ENCODE data around the gene RRAS2.
"Not testable (repeated sequence)": the region's sequence is repeated elsewhere in the genome, so short reads cannot be mapped to it uniquely, and the experiment has no call there.

The RRAS2 gene

DNA sequence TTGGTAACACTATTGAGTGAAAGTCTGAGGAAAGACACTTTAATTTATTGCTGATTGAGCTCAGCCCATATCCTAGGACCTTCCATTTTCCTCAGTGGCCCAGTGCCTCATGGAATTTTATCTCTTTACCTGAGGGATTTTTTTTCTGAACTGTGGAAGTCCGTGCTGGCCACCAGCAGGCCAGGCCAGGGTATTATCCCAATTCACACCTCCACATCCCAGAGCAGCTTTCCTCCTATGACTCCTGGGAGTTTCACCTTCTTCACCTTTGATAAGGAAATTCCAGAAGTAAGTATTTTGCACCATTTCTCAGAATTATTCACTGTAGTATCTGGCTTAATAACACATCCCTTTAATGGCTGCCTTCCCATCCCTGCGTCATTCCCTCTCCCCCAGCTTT is 13.0 kb upstream of the RRAS2 start:
- DNase-seq (ENCODE audit: low read depth, low spot score) = no peak

GRCh38 chr11:14371249-14371648 is 12.3 kb upstream of the RRAS2 start:
- DNase-seq (ENCODE audit: low read depth, low spot score) = no peak

GRCh38 chr11:14370496-14370895 is 11.5 kb upstream of the RRAS2 start:
- DNase-seq (ENCODE audit: low read depth, low spot score) = no peak

GRCh38 chr11:14369598-14369997 is 10.6 kb upstream of the RRAS2 start:
- no peak for DNase-seq (ENCODE audit: low read depth, low spot score)

DNA sequence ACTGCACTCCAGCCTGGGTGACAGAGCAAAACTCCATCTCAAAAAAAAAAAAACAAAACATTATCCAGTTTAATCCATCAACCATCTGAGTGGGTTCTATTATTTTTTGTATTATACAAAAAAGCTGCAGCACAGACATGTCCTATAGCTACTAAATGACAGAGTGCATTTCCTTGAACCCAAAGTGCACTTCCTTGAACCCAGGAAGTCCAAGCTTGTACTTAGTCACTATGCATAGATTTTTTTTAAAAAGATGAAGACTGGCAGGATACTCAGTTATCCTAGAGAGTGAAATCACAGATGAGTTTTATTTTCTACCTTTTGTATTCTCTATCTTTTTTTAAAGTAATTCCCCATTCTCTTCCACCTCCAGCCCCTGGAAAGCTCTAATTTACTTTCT is 8.0 kb upstream of the RRAS2 start:
- no peak for DNase-seq (ENCODE audit: low read depth, low spot score)

- no peak for DNase-seq (ENCODE audit: low read depth, low spot score)
Observed at GRCh38 chr11:14364322-14364721, 5.3 kb upstream of the RRAS2 start.

DNA sequence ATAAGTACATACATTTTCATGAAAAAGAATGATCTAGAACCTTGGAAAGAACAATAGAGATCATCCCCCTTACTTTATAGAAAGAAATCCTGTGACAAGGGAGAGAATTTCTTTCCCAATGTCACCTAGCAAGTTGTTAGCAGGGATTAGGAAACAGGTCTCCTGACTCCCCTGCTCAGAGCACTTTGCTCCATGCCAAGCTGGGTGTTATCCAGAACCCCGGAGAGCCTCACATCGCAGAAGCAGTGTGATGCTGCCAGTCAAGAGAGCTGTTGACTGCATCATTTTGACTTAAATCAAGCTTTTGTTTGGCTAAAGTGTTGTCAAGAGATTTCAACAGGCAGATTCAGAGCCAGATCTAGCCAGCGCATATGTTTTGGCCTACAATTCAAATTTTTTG is 3.6 kb upstream of the RRAS2 start:
- no peak for DNase-seq (ENCODE audit: low read depth, low spot score)

GRCh38 chr11:14361951-14362350 is 3.0 kb upstream of the RRAS2 start:
- no peak for DNase-seq (ENCODE audit: low read depth, low spot score)

DNA sequence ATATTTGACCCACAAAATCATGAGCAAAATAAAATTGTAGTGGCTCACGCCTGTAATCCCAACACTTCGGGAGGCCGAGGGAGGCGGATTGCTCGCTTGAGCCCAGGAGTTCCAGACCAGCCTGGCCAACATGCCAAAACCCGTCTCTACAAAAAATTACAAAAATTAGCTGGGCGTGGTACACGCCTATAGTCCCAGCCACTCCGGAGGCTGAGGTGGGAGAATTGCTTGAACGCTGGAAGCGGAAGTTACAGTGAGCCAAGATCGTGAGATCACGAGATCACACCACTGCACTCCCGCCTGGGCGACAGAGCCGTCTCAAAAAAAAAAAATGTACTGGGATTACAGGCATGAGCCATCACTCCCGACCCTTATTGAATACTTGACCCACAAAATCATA is 2.0 kb upstream of the RRAS2 start:
- DNase-seq (ENCODE audit: low read depth, low spot score) = no peak

- DNase-seq (ENCODE audit: low read depth, low spot score) = no peak
Observed at GRCh38 chr11:14359501-14360031, 583 bp upstream of the RRAS2 start.

DNA sequence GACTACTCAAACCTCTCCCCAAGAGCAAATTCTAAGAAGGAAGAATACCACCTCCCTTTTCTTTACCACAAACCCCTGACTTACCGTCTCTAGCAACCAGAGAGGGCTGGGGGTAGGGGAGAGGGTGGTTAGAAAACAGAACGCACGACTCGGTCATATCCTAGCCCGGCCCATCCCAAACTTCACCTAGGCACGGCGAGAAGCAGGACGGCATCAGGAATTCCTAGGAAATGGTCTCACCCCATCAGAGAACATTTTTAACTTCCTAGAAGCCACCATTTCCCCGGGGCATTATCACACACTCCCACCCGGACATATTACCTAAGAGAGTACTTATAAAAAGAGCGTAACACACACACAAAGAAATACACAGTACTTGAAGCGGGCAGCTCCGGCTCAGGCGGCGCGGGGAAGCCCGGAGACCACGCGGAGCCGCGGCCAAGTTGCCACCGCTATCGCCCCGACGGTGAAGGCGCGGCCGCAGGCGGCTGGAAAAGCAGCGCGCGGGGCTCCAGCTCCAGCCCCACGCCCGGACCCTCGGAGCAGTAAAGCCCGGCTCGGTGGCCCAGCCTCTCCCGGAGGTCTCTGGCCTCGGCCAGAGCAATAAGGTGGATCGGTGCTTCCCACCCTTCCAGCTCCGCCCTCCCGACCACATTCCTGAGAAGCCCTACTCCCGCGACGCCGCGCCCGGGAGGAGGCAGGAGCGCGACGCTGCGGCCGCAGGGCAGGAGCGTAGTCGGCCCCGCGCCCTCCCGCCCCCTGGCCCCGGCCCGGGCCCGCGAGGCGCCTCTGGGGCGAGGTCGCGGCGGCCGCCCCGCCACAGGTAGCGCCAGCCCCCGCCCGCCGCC is 878 bp downstream of the RRAS2 start:
- DNase-seq (ENCODE audit: low read depth, low spot score) = no peak

DNA sequence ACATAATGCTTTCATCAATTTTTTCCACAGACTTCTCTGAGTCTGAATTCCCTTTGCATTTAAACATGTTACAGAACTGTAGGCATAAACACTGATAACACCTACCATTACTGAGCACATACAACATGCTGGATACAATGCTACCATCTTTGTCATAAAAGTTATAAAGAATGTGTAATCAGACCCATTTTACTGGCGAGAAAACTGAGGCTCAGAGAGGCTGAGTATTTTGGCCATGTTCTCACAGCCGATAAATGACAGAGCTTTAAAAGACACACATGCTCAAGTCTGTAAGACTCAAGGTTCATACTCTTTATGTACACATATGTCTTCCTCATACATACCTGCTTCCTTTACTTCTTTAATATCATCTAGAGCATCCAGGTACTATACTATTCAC is 2.6 kb downstream of the RRAS2 start:
- no peak for DNase-seq (ENCODE audit: low read depth, low spot score)

GRCh38 chr11:14354604-14355003 is 4.4 kb downstream of the RRAS2 start:
- not testable (repeated sequence) for DNase-seq (ENCODE audit: low read depth, low spot score)

- DNase-seq (ENCODE audit: low read depth, low spot score) = no peak
Observed at GRCh38 chr11:14350716-14351238, 8.2 kb downstream of the RRAS2 start.

- DNase-seq (ENCODE audit: low read depth, low spot score) = no peak
Observed at GRCh38 chr11:14350215-14350614, 8.8 kb downstream of the RRAS2 start.

DNA sequence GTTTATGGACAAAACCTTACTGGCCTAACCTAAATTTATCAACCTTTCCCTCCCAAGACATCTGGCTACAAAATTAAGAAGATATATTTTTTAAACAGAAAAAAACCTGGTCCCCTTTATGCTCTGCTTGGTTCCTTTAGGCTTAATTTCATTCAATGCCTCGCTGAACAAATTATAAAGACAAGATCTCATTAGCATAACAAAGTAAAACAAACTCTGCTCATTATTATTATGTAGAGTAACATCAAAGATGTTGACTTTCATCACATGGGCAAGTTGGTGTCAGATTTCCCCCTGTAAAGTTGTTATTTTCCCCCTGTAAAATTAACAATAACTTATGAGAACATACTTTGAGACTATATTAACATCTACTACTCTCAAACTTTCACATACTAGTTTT is 11.0 kb downstream of the RRAS2 start:
- DNase-seq (ENCODE audit: low read depth, low spot score) = no peak

GRCh38 chr11:14347494-14347893 is 11.5 kb downstream of the RRAS2 start:
- DNase-seq (ENCODE audit: low read depth, low spot score) = no peak

DNA sequence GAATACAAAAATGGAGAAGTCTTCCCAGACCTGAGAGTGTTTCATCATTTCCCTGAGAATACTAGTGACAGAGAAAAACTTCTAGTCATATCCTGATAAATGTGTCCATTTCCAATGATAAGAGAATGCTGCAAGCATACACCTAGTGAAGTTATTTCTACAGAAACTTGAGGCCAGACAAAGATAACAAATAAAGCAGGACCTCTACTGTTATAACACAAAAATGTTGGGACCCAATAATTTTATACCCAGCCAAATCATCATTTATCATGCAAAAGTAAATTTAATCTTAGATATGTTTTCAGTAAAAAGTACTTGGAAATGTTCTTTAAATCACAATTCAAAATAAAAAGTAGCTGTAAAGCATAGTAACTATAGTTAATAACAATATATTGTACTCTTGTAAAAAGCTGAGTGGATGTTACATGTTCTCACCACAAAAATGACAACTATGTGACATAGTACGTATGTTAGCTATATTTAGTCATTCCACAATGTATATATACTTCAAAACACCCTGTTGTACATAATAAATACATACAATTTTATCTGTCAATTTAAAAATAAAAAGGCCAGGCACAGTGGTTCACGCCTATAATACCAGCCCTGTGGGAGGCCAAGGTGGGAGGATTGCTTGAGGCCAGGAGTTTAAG is 12.6 kb downstream of the RRAS2 start:
- no peak for DNase-seq (ENCODE audit: low read depth, low spot score)

DNA sequence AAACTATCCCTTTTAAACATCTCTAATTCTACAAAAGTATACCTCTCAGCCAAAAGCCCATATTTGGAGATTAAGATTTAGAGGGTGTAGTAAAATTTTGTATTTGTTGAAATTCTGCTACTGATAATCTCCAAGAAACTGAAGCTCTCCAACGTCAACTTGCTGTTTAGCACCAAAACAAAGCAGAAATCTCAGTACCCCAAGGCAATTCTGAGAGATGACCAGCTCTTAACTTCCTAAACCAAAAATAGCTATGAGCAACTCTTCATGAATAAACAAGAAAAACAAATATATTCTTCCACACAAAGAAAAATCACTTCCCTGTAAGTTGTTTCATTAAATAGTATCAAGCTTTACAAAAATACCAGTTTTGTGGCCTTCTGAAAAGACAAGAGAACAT is 13.3 kb downstream of the RRAS2 start:
- no peak for DNase-seq (ENCODE audit: low read depth, low spot score)

GRCh38 chr11:14345016-14345415 is 14.0 kb downstream of the RRAS2 start:
- DNase-seq (ENCODE audit: low read depth, low spot score) = not testable (repeated sequence)

DNA sequence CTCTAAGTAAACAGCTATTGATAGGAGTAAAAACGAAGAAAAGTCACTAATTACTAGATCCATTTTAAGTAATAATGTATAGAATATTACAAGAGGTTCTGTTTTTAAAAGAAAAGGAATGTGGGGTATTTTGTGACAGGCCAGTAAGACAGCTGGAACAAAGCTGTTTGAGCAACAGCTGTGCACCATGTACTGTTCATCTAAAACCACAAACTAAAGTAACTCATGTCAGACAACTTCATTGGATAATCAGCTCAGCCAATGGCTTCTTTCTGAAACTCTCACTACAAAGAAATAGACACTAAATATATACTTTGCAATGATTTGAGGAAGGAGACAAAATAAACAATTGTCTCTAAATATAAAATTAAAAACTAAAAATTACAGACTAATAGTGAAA is 16.1 kb downstream of the RRAS2 start:
- DNase-seq (ENCODE audit: low read depth, low spot score) = no peak

DNA sequence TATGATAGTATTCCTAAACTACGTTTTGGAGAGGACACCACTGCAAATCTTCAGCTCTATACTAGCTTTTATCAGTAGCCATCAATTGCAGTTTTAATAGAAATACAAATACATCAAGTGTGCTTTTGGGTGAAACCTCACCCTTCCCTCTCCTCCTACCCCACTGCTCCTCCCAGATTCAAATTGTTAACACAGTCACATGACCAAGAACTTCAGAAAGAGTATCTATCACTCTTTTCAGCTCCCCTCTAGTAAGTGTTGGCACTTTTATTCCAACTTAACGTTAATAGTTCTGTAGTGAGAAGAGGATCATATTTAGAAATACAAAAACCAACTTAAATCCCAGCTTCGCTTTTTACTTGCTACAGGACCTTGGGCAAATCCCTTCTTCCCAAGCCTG is 17.0 kb downstream of the RRAS2 start:
- DNase-seq (ENCODE audit: low read depth, low spot score) = no peak

- DNase-seq (ENCODE audit: low read depth, low spot score) = no peak
Observed at GRCh38 chr11:14340721-14341120, 18.3 kb downstream of the RRAS2 start.

Measured in activated naive CD8-positive, alpha-beta T cell treated with anti-CD3 and anti-CD28 coated beads, Interleukin-2, amount 50 U/mL, for 16 hours (primary cell).